ENCODE data around the gene OTOF.

- TF ChIP-seq CTCF (IDR thresholded peaks at IDR 0.05) = no peak
- no peak for TF ChIP-seq POLR2A (IDR thresholded peaks at IDR 0.05)
Measured at GRCh38 chr2:26414311-26414710, 63.6 kb downstream of the OTOF start.
